Measurements from ENCODE around the gene POP4. TPM values are rescaled to one million over a fixed set of nuclear protein-coding genes. Genes with fewer than 3 reads are reported as not detected.

The POP4 gene
- total and polyA plus RNA-seq, 2 of the 13 experiments (the other 11 are each of a cell fraction or from before 2014, with no cell fraction given), result 32.2 to 84.0 TPM

GRCh38 chr19:29605653-29606419 is at the start of gene POP4 (continued):
- TF ChIP-seq, protein P1, sequence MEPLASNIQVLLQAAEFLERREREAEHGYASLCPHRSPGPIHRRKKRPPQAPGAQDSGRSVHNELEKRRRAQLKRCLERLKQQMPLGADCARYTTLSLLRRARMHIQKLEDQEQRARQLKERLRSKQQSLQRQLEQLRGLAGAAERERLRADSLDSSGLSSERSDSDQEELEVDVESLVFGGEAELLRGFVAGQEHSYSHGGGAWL (CRISPR knock-in tag; IDR thresholded peaks at IDR 0.05), result 0 out of 2 replicates have a peak, but pooled peaks have one; percentile 60
- TF ChIP-seq, protein P2, sequence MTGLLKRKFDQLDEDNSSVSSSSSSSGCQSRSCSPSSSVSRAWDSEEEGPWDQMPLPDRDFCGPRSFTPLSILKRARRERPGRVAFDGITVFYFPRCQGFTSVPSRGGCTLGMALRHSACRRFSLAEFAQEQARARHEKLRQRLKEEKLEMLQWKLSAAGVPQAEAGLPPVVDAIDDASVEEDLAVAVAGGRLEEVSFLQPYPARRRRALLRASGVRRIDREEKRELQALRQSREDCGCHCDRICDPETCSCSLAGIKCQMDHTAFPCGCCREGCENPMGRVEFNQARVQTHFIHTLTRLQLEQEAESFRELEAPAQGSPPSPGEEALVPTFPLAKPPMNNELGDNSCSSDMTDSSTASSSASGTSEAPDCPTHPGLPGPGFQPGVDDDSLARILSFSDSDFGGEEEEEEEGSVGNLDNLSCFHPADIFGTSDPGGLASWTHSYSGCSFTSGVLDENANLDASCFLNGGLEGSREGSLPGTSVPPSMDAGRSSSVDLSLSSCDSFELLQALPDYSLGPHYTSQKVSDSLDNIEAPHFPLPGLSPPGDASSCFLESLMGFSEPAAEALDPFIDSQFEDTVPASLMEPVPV (CRISPR knock-in tag; IDR thresholded peaks at IDR 0.05), result 0 out of 2 replicates have a peak, but pooled peaks have one; percentile 40
- no peak; a peak in 2 of 4 replicates for TF ChIP-seq KLF16 (CRISPR knock-in tag; IDR thresholded peaks at IDR 0.05)
- TF ChIP-seq, protein P3, sequence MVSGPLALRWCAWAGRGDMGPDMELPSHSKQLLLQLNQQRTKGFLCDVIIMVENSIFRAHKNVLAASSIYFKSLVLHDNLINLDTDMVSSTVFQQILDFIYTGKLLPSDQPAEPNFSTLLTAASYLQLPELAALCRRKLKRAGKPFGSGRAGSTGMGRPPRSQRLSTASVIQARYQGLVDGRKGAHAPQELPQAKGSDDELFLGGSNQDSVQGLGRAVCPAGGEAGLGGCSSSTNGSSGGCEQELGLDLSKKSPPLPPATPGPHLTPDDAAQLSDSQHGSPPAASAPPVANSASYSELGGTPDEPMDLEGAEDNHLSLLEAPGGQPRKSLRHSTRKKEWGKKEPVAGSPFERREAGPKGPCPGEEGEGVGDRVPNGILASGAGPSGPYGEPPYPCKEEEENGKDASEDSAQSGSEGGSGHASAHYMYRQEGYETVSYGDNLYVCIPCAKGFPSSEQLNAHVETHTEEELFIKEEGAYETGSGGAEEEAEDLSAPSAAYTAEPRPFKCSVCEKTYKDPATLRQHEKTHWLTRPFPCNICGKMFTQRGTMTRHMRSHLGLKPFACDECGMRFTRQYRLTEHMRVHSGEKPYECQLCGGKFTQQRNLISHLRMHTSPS (CRISPR knock-in tag; IDR thresholded peaks at IDR 0.05; ENCODE audit: low read depth), result 0 out of 2 replicates have a peak, but pooled peaks have one; percentile 40
- TF ChIP-seq YY1 (IDR thresholded peaks at IDR 0.05; ENCODE audit: insufficient read depth, insufficient replicate concordance, low read depth, low read length), result peak; percentile 80
- no peak; the same call in 1 of the 2 replicates for TF ChIP-seq ZNF598 (CRISPR knock-in tag; IDR thresholded peaks at IDR 0.05; ENCODE audit: borderline replicate concordance)
- TF ChIP-seq ZNF496 (CRISPR knock-in tag; IDR thresholded peaks at IDR 0.05; ENCODE audit: insufficient replicate concordance), result no peak
- no peak for TF ChIP-seq ZNF431 (CRISPR knock-in tag; IDR thresholded peaks at IDR 0.05; ENCODE audit: borderline replicate concordance, low read depth)
- TF ChIP-seq E2F2 (CRISPR knock-in tag; IDR thresholded peaks at IDR 0.05; ENCODE audit: borderline replicate concordance), result no peak
- no peak for TF ChIP-seq CSRNP2 (CRISPR knock-in tag; conservative IDR thresholded peaks at IDR 0.05; ENCODE audit: low read depth)
- TF ChIP-seq SP4 (CRISPR knock-in tag; IDR thresholded peaks at IDR 0.05), result 0 out of 2 replicates have a peak, but pooled peaks have one; percentile 40
- TF ChIP-seq, protein P4, sequence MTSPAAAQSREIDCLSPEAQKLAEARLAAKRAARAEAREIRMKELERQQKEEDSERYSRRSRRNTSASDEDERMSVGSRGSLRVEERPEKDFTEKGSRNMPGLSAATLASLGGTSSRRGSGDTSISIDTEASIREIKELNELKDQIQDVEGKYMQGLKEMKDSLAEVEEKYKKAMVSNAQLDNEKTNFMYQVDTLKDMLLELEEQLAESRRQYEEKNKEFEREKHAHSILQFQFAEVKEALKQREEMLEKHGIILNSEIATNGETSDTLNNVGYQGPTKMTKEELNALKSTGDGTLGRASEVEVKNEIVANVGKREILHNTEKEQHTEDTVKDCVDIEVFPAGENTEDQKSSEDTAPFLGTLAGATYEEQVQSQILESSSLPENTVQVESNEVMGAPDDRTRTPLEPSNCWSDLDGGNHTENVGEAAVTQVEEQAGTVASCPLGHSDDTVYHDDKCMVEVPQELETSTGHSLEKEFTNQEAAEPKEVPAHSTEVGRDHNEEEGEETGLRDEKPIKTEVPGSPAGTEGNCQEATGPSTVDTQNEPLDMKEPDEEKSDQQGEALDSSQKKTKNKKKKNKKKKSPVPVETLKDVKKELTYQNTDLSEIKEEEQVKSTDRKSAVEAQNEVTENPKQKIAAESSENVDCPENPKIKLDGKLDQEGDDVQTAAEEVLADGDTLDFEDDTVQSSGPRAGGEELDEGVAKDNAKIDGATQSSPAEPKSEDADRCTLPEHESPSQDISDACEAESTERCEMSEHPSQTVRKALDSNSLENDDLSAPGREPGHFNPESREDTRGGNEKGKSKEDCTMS (CRISPR knock-in tag; conservative IDR thresholded peaks at IDR 0.05), result no peak
- TF ChIP-seq, protein P5, sequence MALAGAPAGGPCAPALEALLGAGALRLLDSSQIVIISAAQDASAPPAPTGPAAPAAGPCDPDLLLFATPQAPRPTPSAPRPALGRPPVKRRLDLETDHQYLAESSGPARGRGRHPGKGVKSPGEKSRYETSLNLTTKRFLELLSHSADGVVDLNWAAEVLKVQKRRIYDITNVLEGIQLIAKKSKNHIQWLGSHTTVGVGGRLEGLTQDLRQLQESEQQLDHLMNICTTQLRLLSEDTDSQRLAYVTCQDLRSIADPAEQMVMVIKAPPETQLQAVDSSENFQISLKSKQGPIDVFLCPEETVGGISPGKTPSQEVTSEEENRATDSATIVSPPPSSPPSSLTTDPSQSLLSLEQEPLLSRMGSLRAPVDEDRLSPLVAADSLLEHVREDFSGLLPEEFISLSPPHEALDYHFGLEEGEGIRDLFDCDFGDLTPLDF (CRISPR knock-in tag; IDR thresholded peaks at IDR 0.05), result 0 out of 2 replicates have a peak, but pooled peaks have one; percentile 19
- no peak for TF ChIP-seq ZNF17 (CRISPR knock-in tag; IDR thresholded peaks at IDR 0.05)
- no peak for TF ChIP-seq RAD51 (IDR thresholded peaks at IDR 0.05; ENCODE audit: borderline replicate concordance)
- peak; percentile 73; the same call in 1 of the 2 replicates for TF ChIP-seq HES4 (CRISPR knock-in tag; IDR thresholded peaks at IDR 0.05; ENCODE audit: borderline replicate concordance)
